SH-SY5Y (cell line): ENCODE results near the gene UST.

ENCODE experiments used
- GATA2 ChIP-seq: IDR thresholded peaks from 2 replicates; pipeline ENCODE4 v1.6.1; 2011; ENCODE audit warnings: mild to moderate bottlenecking, low read depth, low read length
- GATA3 ChIP-seq: IDR thresholded peaks from 2 replicates; pipeline ENCODE4 v1.6.1; 2011; ENCODE audit warnings: low read depth, mild to moderate bottlenecking, low read length, moderate library complexity

DNA sequence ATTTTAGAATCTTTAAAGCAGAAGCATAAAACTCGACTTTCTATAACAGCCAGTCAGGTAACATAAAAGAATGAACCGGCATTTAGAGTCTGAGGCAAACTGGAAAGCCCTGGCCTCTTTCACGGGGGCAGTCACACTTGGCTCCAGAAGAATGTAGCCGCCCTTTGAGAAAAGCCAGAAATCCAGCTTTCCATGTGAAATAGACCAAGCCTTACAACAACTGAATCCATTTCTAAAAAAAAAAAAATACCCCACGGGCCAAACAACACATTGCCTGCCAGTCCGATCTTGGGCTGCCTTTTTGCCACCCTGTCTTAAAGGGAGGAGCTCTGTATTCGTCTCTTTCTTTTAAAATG lies 317.8 kb downstream of the UST start:
- no peak for TF ChIP-seq GATA2
- no peak for TF ChIP-seq GATA3
